ENCODE measurements around the gene TACC2. TPM values are rescaled to one million over a fixed set of nuclear protein-coding genes. Genes with fewer than 3 reads are reported as not detected.

TACC2 gene
- total RNA-seq, 1 donor from 2014 or later = 10.7 TPM

DNA sequence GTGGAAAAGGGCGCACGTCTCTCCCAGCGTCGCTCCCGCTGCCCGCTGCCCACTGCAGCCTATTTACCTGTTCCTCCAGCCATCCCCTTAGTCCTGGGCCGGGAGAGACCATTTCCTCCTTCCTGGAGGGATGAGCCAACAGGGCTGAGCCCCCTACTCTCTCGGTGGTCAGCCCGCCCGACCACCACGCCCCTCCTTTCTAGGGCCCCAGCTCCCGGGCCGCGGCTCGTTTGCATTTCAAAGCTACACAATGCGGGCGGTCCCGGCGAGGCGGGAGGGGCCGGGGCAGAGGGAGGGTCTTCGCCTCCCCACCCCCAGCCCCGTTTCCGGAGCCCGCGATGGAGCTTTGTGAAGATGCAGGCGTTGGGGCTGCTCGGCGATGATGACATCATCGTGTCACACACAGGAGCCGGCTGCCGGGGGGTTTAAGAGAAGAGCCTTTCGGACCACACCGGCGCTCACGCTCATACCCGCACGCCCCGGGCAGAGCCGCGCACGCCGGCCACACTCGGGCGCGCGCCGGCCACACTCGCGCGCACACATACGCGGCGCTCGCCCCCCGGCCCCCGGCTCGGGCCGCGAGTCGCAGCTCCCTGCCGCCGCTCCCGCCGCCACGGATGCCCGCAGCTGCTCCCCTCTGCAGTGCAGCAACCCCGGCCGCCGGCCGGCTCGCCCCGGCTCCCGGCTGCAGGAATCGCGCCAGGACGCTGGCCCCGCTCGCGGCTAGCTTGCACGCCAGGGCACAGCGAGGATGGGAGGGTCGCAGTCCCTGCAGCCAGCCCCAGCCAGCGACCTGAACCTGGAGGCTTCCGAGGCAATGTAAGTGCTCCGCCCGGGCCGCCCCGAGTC lies 174.4 kb downstream of the TACC2 start:
- Mint-ChIP-seq H3K36me3 (no peaks in the 10 kb centered on the region), H3K4me1 (peaks cover 72% of the 10 kb centered on the region), H3K27ac (peak overlapping the region; percentile 95), H3K9me3 (no peaks in the 10 kb centered on the region), H3K27me3 (ENCODE audit: insufficient read depth, low read depth) (peaks cover 6% of the 10 kb centered on the region), H3K4me3 (peak overlapping the region; percentile 96)
- Histone ChIP-seq H3K36me3 (no peaks in the 10 kb centered on the region), H3K79me2 (ENCODE audit: low read depth) (peaks cover 47% of the 10 kb centered on the region), H3K9me3 (ENCODE audit: low read depth) (no peaks in the 10 kb centered on the region), H3K4me2 (peak overlapping the region; percentile 90), H4K20me1 (ENCODE audit: low read depth) (peaks cover 45% of the 10 kb centered on the region), H3K4me3 (peak overlapping the region; percentile 89), H3K27me3 (no peaks in the 10 kb centered on the region), H3K9ac (peak overlapping the region; percentile 87), H3K27ac (peak overlapping the region; percentile 73), H3F3A (ENCODE audit: low read depth) (peaks cover 40% of the 10 kb centered on the region), H2AFZ (replicated peaks) (no peak overlapping the region), H3K4me1 (peaks cover 66% of the 10 kb centered on the region)
- TF ChIP-seq EZH2phosphoT487 (IDR thresholded peaks at IDR 0.05) (no peak), CTCF (IDR thresholded peaks at IDR 0.05) (no peak), EZH2 (IDR thresholded peaks at IDR 0.05) (no peak)
- DNase-seq (ENCODE audit: low spot score) = peak; percentile 97

DNA sequence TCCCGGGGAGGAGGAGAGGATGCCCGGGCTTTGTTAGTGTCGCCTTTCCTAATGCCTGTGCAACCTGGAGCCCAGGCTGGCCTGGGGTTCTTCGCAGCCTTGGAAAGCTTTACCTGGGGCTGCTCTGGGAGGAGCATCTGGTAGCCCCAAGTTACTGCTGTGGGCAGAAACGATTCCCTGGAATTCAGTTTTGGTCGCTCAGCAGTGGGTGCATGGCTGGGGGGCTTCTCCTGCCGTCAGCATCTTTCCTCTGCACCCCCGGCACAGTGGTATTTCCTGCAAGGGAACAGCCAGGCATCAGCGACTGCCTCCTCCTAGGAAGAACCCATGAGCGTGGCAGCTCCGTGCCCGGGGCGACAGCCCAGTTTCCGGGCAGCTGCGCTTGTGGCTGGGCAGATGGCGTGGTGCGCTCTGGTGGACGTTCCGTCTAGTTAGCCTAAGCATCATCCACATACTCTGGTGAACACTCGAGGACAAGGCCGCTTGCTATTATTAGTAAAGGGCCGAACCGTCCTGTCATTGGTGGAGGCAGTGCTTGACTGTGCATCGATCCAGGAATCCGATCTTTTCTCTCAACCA lies 175.1 kb downstream of the TACC2 start:
- peaks cover 71% of the 10 kb centered on the region for H3K4me1 ChIP-seq
- no peaks in the 10 kb centered on the region for H3K9me3 Mint-ChIP-seq
- peak overlapping the region; percentile 96 for H3K4me3 Mint-ChIP-seq
- H3K4me2 ChIP-seq = peak overlapping the region; percentile 90
- H3K9ac ChIP-seq = peak overlapping the region; percentile 87
- peak overlapping the region; percentile 95 for H3K27ac Mint-ChIP-seq
- TF ChIP-seq EZH2 (IDR thresholded peaks at IDR 0.05) = no peak
- TF ChIP-seq EZH2phosphoT487 (IDR thresholded peaks at IDR 0.05) = no peak
- TF ChIP-seq CTCF (IDR thresholded peaks at IDR 0.05) = no peak
- H3K27me3 ChIP-seq = no peaks in the 10 kb centered on the region
- peaks cover 6% of the 10 kb centered on the region for H3K27me3 Mint-ChIP-seq (ENCODE audit: insufficient read depth, low read depth)
- H3K4me3 ChIP-seq = peak overlapping the region; percentile 89
- H3K4me1 Mint-ChIP-seq = peaks cover 74% of the 10 kb centered on the region
- H3F3A ChIP-seq (ENCODE audit: low read depth) = peaks cover 47% of the 10 kb centered on the region
- H3K79me2 ChIP-seq (ENCODE audit: low read depth) = peaks cover 54% of the 10 kb centered on the region
- H3K9me3 ChIP-seq (ENCODE audit: low read depth) = no peaks in the 10 kb centered on the region
- H3K27ac ChIP-seq = peak overlapping the region; percentile 73
- H3K36me3 Mint-ChIP-seq = no peaks in the 10 kb centered on the region
- DNase-seq (ENCODE audit: low spot score) = peak; percentile 60
- peaks cover 53% of the 10 kb centered on the region for H4K20me1 ChIP-seq (ENCODE audit: low read depth)
- H2AFZ ChIP-seq (replicated peaks) = no peak overlapping the region
- no peaks in the 10 kb centered on the region for H3K36me3 ChIP-seq

DNA sequence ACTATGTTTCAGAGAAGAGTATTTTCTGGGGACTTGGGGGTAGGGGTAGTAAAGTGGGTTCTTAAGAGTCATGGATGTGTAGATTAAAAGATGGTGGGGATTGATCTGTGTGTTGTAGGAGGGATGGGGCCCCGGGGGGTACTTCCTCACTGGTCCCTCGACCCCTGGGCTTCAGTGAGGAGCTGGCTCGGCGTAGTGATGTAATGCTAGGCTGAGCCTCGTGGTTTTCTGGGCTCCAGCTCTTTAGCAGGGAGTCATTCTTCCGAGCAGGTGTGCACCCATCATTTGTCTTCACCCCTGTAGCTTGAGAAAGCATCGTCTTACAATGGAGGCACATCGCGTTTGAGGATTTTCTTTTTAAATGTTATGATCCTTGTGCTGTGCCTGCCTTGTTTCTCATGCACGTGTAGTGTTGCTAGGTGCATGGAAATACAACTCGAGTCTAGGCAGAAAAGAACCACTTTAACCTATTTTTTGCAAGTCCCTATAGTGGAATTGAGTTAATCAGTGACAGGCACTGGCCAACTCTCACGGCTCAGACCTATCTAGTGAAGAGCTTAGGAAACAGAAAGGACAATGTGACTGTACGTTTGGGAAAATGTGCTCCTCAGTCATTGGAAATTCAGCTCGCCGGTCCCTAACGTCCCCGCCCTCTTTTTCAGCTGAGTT lies 176.0 kb downstream of the TACC2 start:
- Mint-ChIP-seq H3K9me3 (no peaks in the 10 kb centered on the region), H3K27ac (peak overlapping the region; percentile 95), H3K27me3 (ENCODE audit: insufficient read depth, low read depth) (peaks cover 6% of the 10 kb centered on the region), H3K4me3 (peak overlapping the region; percentile 96), H3K4me1 (peaks cover 76% of the 10 kb centered on the region), H3K36me3 (peaks cover 1% of the 10 kb centered on the region)
- Histone ChIP-seq H3K36me3 (no peaks in the 10 kb centered on the region), H3K79me2 (ENCODE audit: low read depth) (peaks cover 62% of the 10 kb centered on the region), H3K27me3 (no peaks in the 10 kb centered on the region), H3K4me1 (peaks cover 66% of the 10 kb centered on the region), H3K27ac (no peak overlapping the region), H3K9ac (peak overlapping the region; percentile 87), H3K4me3 (peak overlapping the region; percentile 89), H3K4me2 (peak overlapping the region; percentile 90), H3K9me3 (ENCODE audit: low read depth) (no peaks in the 10 kb centered on the region), H4K20me1 (ENCODE audit: low read depth) (peaks cover 61% of the 10 kb centered on the region), H2AFZ (replicated peaks) (no peak overlapping the region), H3F3A (ENCODE audit: low read depth) (peaks cover 55% of the 10 kb centered on the region)
- DNase-seq (ENCODE audit: low spot score) = peak; percentile 32
- TF ChIP-seq EZH2 (IDR thresholded peaks at IDR 0.05) = no peak
- no peak for TF ChIP-seq CTCF (IDR thresholded peaks at IDR 0.05)
- TF ChIP-seq EZH2phosphoT487 (IDR thresholded peaks at IDR 0.05) = no peak
